ENCODE results near the gene ARL3.

DNA sequence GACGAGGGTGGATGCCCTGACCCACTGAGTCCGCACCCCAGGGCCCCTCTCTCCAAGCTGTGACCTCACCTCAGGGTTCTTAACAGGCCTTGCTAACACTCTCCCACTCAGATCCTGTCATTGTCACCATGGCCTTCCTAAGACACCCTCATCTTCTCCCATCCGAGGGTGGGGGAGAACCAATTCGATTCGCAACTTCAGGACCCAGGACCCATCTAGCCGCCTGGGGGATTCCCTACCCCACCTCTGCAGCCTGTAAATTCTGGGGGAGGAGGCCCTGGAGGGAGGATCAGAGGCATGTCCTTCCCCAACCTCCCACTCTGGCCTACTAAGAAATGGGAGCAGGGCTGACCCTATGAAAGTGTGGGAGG is 52.6 kb downstream of the ARL3 start:
- TF ChIP-seq CTCF (conservative IDR thresholded peaks at IDR 0.05 in 1 of 2, IDR thresholded peaks at IDR 0.05 in 1 of 2; ENCODE audit: extremely low read depth in 1 of 2, insufficient read depth in 1 of 2, low read depth in 1 of 2, low read length in 2 of 2): no peak
- TF ChIP-seq EZH2 (IDR thresholded peaks at IDR 0.05; ENCODE audit: borderline replicate concordance, low read length): no peak

Data from mammary epithelial cell (primary cell).